ENCODE measurements around the gene SH3PXD2B.
"Not testable (repeated sequence)": the region's sequence is repeated elsewhere in the genome, so short reads cannot be mapped to it uniquely, and the experiment has no call there.

Gene SH3PXD2B

GRCh38 chr5:172322028-172322965 lies 132.0 kb downstream of the SH3PXD2B start:
- no peak for DNase-seq (ENCODE audit: low read depth)
- H3K4me3 ChIP-seq (ENCODE audit: low read depth, low read length) = no peak overlapping the region

- DNase-seq (ENCODE audit: low read depth) = no peak
- no peak overlapping the region for H3K4me3 ChIP-seq (ENCODE audit: low read depth, low read length)
These were observed 132.7 kb downstream of the SH3PXD2B start for GRCh38 chr5:172321593-172321992.

DNA sequence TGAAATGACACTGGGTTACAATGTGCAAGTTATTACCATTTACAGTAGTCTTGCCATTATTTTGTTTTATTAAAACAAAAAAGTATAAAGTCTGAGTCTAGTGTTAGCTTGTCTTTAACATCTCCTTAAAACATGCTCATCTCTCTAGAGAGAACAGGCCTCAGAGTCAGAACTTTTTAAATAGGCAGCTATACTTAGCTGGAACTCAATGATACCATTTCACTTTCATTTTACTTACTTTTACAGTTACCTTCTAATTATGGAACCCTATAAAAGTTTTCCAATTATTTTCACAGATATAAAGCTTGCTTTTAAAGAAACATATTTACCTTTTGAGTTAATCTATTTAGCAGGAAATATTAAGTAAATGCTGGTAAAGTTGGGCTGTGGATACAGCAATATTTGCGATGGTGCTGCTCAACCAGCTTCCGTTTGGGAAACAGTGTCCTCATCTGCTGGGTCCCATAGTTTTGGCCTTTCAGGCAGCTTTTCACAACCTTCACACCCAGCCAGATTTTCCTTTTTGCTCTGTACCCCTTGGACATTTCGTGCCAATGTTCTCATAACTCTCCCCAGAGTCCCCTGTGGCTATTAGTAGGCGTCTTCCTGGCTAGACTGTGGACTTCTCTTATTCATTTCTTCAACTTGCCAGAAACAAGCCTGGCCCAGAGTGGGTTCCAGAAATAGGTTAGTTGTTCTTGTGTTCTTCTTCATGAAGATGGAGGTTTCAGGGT lies 134.4 kb downstream of the SH3PXD2B start:
- no peak for DNase-seq (ENCODE audit: low read depth)
- no peak overlapping the region for H3K4me3 ChIP-seq (ENCODE audit: low read depth, low read length)

- H3K4me3 ChIP-seq (ENCODE audit: low read depth, low read length) = no peak overlapping the region
- no peak for DNase-seq (ENCODE audit: low read depth)
These were observed 138.5 kb downstream of the SH3PXD2B start for GRCh38 chr5:172315587-172316493.

DNA sequence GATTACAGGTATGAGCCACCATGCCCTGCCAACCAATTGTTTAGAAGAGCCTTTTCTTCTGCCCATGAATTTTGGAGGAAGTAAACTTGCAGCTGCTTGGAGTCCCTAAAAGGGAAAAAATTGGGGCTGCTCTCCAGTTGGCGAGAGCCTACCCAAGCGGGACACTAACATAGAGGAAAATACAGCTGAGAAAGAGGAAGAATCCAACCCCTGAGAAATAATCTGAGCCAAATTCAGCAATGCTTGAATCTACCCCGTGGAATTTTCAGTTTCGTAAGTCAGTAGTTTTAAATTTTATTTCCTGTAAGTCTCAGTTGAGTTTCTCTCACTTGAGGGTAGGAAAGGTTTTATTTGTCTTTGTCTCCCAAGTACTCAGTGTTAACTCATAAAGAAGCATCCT lies 140.4 kb downstream of the SH3PXD2B start:
- H3K4me3 ChIP-seq (ENCODE audit: low read depth, low read length) = no peak overlapping the region
- no peak for DNase-seq (ENCODE audit: low read depth)

DNA sequence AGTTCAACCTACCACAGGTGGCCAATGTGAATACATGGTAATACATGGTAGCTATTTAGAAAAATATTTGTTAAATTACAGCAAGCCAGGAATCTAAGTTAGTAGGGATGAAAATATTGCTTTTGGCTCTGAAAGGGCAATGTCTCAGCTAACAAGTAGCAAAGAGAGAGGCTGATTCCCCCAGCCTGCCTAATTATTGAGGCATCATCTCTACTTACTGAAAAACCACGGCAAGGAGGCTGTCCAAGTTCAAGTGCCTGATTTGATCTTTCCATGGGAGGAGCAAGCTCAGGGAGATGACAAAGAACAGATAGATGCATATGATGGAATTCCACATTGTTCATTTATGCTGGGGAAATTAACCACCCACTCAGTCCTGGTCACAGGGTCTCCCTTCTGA lies 142.0 kb downstream of the SH3PXD2B start:
- DNase-seq (ENCODE audit: low read depth) = no peak
- H3K4me3 ChIP-seq (ENCODE audit: low read depth, low read length) = no peak overlapping the region

GRCh38 chr5:172311605-172312004 lies 142.7 kb downstream of the SH3PXD2B start:
- no peak overlapping the region for H3K4me3 ChIP-seq (ENCODE audit: low read depth, low read length)

GRCh38 chr5:172311026-172311425 lies 143.3 kb downstream of the SH3PXD2B start:
- no peak for DNase-seq (ENCODE audit: low read depth)
- no peak overlapping the region for H3K4me3 ChIP-seq (ENCODE audit: low read depth, low read length)

More at GRCh38 chr5:172311605-172312004, 142.7 kb downstream of the SH3PXD2B start:
- no peak for DNase-seq (ENCODE audit: low read depth)

- DNase-seq (ENCODE audit: low read depth) = no peak
- H3K4me3 ChIP-seq (ENCODE audit: low read depth, low read length) = no peak overlapping the region
These were observed 148.9 kb downstream of the SH3PXD2B start for GRCh38 chr5:172305380-172305779.

- H3K4me3 ChIP-seq (ENCODE audit: low read depth, low read length) = no peak overlapping the region
- no peak for DNase-seq (ENCODE audit: low read depth)
These were observed 150.6 kb downstream of the SH3PXD2B start for GRCh38 chr5:172303572-172304335.

DNA sequence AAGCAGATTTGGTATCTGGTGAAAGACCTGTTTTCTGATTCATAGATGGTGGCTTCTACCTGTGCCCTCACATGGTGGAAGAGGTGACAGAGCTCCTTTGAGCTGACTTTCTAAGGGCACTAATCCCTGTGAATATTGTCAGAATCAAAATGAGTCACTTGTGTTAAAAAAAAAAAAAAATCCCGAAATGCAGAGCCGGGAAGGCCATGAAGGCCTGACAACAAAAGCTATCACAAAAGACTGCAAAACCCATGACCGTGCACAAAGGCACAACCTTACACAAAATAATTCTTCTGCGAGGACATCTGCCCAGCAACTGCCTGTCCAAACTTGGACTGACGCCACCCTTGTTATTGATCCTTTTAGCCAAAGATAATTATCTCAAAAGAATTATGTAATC lies 151.2 kb downstream of the SH3PXD2B start:
- DNase-seq (ENCODE audit: low read depth) = no peak

GRCh38 chr5:172302047-172302710 lies 152.1 kb downstream of the SH3PXD2B start:
- H3K4me3 ChIP-seq (ENCODE audit: low read depth, low read length) = no peak overlapping the region
- no peak for DNase-seq (ENCODE audit: low read depth)

More for the DNA sequence above, 151.2 kb downstream of the SH3PXD2B start:
- no peak overlapping the region for H3K4me3 ChIP-seq (ENCODE audit: low read depth, low read length)

DNA sequence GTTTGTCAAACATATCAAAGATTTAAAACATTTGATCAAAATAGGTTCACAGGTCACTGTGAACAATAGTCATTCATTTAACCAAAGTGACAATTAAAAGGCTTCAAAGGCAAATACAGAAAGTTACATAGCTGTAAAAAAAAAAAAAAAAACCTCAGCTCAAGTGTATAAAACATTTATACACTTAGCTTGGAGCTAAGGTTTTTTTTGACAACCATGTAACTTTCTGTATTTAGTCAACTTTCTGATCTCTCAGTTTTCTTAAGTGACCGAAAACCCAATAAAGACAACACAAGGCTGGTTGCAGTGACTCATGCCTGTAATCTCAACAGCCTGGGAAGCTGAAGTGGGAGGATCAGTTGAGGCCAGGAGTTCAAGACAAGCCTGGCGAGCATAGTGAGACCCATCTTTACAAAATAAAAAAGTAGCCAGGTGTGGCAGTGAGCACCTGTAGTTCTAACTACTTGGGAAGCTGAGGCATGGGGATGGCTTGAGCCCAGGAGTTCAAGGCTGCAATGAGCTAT lies 154.3 kb downstream of the SH3PXD2B start:
- DNase-seq (ENCODE audit: low read depth) = no peak
- H3K4me3 ChIP-seq (ENCODE audit: low read depth, low read length) = no peak overlapping the region

DNA sequence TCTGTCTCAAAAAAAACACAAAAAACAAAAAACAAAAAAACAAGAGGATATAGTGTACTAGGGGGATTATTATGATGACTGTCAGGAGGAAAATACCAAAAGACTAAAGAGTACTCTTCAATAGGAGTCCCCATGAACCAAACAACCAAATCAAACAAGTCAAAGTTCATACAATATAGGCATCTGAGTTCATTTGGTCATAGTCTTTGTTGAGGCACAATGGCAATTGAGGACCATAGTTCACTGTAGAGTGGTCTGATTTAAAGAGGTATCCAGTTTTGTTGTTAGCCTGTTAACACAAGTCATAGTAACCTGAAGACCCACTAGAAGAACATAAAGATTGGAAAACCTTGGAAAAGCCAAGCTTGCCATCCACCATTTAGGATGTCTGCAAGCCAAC lies 159.5 kb downstream of the SH3PXD2B start:
- DNase-seq (ENCODE audit: low read depth) = no peak
- no peak overlapping the region for H3K4me3 ChIP-seq (ENCODE audit: low read depth, low read length)

GRCh38 chr5:172293745-172294342 lies 160.5 kb downstream of the SH3PXD2B start:
- H3K4me3 ChIP-seq (ENCODE audit: low read depth, low read length) = no peak overlapping the region
- no peak for DNase-seq (ENCODE audit: low read depth)

- DNase-seq (ENCODE audit: low read depth) = no peak
- H3K4me3 ChIP-seq (ENCODE audit: low read depth, low read length) = no peak overlapping the region
These were observed 161.1 kb downstream of the SH3PXD2B start for GRCh38 chr5:172293054-172293744.

DNA sequence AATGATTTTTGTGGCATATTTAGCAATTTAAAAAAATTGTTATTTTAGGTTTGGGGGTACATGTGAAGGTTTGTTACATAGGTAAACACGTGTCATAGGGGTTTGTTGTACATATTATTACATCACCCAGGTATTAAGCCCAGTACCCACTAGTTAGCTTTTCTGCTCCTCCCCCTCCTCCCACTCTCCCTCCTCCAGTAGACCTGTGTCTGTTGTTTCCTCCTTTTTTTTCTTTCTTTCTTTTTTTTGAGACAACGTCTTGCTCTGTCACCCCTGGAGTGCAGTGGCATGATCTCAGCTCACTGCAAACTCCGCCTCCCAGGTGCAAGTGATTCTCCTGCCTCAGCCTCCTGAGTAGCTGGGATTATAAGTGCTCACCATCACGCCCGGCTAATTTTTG lies 162.5 kb downstream of the SH3PXD2B start:
- DNase-seq (ENCODE audit: low read depth); H3K4me3 ChIP-seq (ENCODE audit: low read depth, low read length): not testable (repeated sequence)
